Eye (tissue), 1 donor: ENCODE measurements around the gene MBP.

Experiments
- DNase-seq: peaks from one replicate; pipeline ENCODE4 v3.0.0-alpha.2; 2015

MBP gene

DNA sequence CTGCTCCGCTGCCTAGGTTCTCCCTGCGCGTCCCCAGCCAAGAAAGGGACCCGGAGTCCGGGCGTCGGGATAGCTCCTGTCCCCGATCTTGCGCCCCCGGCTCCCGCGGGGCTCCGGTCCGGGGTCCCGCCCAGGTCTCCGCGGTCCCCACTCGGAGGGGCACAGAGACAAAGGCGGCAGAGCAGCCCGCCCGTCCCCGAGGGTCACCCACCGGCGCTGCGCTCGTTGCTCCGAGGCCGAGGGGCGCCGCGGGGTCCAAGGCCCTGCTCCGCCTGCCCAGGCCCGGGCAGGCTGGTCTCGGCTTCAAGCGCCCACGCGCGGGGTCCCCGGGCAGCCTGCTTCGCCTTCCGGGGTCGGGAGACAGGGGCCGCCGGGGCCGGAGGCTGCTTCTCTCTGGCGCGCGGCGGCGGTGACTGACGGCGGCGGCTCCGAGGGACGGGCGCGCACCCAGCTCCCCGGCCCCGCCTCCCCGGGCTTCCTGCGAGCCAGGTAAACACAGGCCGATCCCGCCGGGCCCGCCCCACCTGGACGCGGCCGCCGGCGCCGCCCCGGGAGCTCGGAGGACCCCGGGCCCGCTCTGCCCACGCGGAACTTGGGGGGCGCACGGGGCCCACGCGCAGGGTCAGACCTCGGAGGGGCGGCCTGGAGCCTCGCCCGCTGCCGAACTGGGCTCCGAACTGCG, at the start of gene MBP:
TSS of gene MBP (minus strand) at position 415 of the 682 bp plus-strand sequence. CDS start 27,522 bp downstream, outside the sequence.
- DNase-seq: peak; percentile 79

GRCh38 chr18:77181950-77182707, 49.5 kb upstream of the MBP start:
- DNase-seq: no peak

DNA sequence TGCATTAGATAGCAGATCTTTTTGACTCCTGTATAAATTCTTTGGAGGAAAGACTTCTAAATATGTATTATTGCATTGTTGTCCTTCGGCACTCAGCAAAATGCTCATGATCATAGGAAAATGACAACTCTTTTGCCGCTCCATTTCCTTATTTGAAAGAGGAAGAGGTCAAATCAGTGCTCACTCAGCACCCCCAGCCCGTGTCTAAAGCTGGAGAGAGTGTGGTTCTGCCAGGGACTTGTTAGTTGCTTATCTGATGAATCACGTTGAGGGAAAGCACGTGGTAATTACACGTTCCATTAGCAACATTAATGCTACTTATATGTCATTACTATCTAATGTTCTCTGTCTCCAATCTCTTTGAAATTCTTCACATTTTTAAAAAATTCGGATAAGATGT, 46.0 kb upstream of the MBP start:
- no peak for DNase-seq

DNA sequence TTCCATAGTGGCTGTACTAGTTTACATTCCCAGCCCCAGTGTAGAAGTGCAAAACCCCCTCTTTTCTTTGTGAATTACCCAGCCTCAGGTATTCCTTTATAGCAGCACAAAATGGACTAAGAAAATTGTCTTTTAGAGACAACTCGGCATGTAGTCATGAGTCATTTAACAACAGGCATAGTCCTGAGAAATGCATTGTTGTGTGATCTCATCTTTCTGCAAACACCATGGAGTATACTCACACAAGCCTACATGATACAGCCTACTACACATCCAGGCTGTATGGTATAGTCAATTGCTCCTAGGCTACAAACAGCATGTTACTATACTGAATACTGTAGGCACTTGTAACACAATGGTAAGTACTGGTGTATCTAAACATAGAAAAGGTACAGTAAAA, 44.4 kb upstream of the MBP start:
- no peak for DNase-seq

GRCh38 chr18:77173275-77174030, 40.9 kb upstream of the MBP start:
- peak; percentile 53 for DNase-seq

GRCh38 chr18:77170890-77171410, 38.4 kb upstream of the MBP start:
- DNase-seq: no peak

DNA sequence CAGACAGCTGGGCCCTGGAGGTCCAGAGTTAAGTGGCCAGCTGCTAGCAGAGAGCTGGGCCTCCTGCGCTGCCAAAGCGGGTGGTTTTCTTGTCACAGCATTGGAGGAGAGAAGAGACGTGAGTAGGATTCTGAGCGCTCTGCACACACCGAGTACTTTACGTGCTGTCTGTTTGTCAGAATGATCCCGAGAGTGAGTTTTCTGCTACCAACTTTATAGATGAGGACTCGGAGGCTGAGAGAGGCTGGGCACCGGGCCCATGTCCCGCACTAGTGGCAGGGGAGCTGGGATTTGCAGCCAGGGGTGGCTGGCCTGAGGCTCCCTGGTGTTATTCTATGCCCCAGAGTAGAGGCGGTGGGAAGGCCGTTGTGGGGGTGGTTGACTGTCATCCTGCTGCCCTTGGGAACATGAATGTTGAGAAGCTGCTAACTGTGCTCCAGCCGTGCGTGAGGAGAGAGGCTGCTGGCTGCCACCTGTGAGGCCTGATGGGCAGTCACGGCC, 36.3 kb upstream of the MBP start:
- DNase-seq: peak; percentile 54

- peak; percentile 47 for DNase-seq
Measured at GRCh38 chr18:77167251-77167650, 34.7 kb upstream of the MBP start.

- no peak for DNase-seq
Measured at GRCh38 chr18:77166523-77166922, 33.9 kb upstream of the MBP start.

GRCh38 chr18:77165503-77166188, 33.1 kb upstream of the MBP start:
- DNase-seq: peak; percentile 51

DNA sequence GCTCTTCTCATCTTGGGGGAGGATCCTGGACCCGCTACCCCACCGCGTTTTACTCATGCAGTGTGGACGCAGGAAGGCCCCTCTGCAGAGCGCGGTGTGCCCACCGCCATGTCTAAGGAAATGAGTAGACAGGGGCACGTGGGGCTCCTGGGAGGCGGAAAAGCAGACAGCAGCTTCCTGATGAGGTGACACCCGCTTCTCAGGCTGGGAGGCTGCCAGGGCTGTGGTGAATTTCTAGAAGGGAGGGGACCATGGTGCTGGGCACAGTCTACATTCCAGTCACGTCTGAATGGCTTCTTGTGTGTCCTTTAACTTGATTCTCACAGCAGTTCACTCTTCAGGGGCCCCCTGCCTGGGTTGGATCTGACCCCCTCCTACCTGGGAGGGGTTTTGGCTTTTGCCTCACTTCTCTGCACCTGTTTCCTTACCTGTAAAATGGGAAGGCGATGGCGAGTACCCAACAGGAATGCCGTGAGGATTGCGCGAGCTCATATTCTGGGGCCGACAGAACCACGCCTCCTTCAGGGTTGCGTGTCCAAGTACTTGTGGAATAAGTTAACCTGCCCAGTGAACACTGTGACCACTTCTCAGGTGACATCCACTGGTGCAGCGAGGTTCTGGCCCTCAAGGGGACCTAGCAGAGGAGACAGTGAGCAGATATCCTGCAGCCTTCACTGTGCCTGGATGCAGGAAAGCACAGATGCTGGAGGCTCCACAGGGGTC, 32.3 kb upstream of the MBP start:
- no peak for DNase-seq

DNA sequence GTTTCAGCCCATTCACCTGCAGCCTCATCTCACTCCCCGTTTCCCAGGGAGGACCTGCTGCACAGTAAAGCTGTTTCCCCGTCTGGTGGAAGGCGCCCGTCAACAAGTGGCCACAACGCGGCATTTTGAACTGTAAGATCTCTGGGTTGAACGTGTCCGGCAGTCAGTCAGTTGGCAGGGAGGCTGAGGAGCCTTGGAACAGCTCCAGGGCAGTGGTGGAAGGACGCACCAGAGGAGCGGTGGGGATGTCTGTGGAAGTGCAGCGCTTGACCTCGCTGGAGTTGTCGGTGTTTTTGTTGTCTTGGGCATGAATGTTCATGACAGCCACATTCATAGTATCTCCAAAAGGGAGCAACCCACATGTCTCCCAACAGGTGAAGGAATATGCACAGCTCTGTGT, 31.4 kb upstream of the MBP start:
- no peak for DNase-seq

- no peak for DNase-seq
Measured at GRCh38 chr18:77162580-77162979, 30.0 kb upstream of the MBP start.

GRCh38 chr18:77161961-77162360, 29.4 kb upstream of the MBP start:
- DNase-seq: no peak

DNA sequence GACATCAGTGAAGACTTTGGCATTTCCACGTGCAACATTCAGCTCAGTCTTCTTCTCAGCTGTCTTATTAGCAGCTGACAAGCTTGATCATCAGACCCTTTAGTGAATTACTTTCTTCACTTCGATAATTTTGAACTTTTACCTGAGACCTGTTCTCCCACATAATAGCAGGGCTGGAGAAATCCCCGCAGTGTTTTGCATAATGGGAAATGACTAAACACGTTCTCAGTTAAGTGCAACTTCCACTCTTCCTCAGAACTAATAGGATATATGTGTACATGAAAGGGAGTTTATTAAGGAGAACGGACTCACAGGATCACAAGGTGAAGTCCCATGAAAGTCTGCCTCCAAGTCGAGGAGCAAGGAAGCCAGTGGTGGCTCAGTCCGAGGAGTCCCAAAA, 28.8 kb upstream of the MBP start:
- no peak for DNase-seq

DNA sequence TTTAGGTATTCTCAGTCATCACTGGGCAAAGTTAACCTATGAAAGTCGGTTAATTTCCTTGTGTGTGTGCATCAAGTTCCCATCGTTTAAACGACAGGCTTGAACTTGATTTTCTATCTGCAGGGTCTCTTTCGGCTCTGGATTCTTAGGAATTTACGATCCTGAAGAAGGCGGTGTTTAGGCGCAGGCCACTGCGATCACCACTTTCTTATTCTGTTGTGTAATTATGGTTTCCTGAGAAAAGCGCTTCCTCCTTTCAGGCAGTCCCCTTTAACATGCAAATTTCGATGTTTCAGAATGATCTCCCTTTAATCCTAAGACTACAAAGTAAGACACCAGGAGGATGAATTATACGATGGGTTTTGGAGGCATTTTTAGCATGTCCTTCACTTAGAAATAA, 27.9 kb upstream of the MBP start:
- no peak for DNase-seq

- no peak for DNase-seq
Measured at GRCh38 chr18:77157312-77157711, 24.7 kb upstream of the MBP start.

GRCh38 chr18:77155031-77155430, 22.4 kb upstream of the MBP start:
- no peak for DNase-seq

- no peak for DNase-seq
Measured at GRCh38 chr18:77153404-77153803, 20.8 kb upstream of the MBP start.

- DNase-seq: no peak
Measured at GRCh38 chr18:77151772-77152520, 19.4 kb upstream of the MBP start.
